Thymus (tissue), 11 donors: Measurements from ENCODE around the gene BLOC1S2. TPM values are rescaled to one million over a fixed set of nuclear protein-coding genes. Genes with fewer than 3 reads are reported as not detected.

Experiments
- DNase-seq, 9 donors: peaks; one replicate each; pipeline ENCODE4 v3.0.0-alpha.2; 2013; ENCODE audit warnings: low spot score in 9 of 9, low read depth in 6 of 9, missing footprints in 1 of 9
- H3K27ac ChIP-seq, 2 donors: one replicate each; pipeline ENCODE4 v1.5.1; 2013; ENCODE audit warnings: control low read depth in 1 of 2, low read depth in 1 of 2, low read length in 1 of 2, mild to moderate bottlenecking in 1 of 2, moderate library complexity in 1 of 2
- H3K27me3 ChIP-seq, 2 donors: one replicate each; pipeline ENCODE4 v1.5.1; 2013; ENCODE audit warnings: low read length in 1 of 2; ENCODE audit not compliant: control insufficient read depth in 2 of 2, insufficient read depth in 1 of 2
- H3K36me3 ChIP-seq, 2 donors: one replicate each; pipeline ENCODE4 v1.5.1; 2013; ENCODE audit warnings: low read length in 1 of 2, mild to moderate bottlenecking in 1 of 2, moderate library complexity in 1 of 2; ENCODE audit not compliant: control insufficient read depth in 2 of 2, insufficient read depth in 2 of 2
- H3K4me1 ChIP-seq, 2 donors: one replicate each; pipeline ENCODE4 v1.5.1; 2013; ENCODE audit warnings: low read length in 2 of 2; ENCODE audit not compliant: control insufficient read depth in 2 of 2, insufficient read depth in 2 of 2
- H3K4me3 ChIP-seq, 2 donors: one replicate each; pipeline ENCODE4 v1.5.1; 2013; ENCODE audit warnings: low read length in 2 of 2, control low read depth in 1 of 2, mild to moderate bottlenecking in 1 of 2
- H3K9me3 ChIP-seq, 2 donors: one replicate each; pipeline ENCODE4 v1.5.1; 2013; ENCODE audit warnings: low read length in 1 of 2, mild to moderate bottlenecking in 1 of 2; ENCODE audit not compliant: control insufficient read depth in 2 of 2, insufficient read depth in 1 of 2
- WGBS: extraction: QIAGEN DNeasy Blood & Tissue Kit; methylation state at CpG from one replicate; pipeline ENCODE4 v1.1.7; 2013; 5-methylcytosine and 5-hydroxymethylcytosine counted together
- polyA plus RNA-seq: library from polyadenylated mRNA; stranded (reverse); fragments of 200-250 nt; gene quantifications from one replicate; pipeline ENCODE4 v1.2.3, GENCODE V29; 2013
- total RNA-seq: library from RNA; stranded (reverse); fragments of 120-200 nt; gene quantifications from one replicate; pipeline ENCODE4 v1.2.4, GENCODE V29; 2013
- donor health status: healthy.

The BLOC1S2 gene
- total and polyA plus RNA-seq, 2 donors = 49.9 to 114 TPM

DNA sequence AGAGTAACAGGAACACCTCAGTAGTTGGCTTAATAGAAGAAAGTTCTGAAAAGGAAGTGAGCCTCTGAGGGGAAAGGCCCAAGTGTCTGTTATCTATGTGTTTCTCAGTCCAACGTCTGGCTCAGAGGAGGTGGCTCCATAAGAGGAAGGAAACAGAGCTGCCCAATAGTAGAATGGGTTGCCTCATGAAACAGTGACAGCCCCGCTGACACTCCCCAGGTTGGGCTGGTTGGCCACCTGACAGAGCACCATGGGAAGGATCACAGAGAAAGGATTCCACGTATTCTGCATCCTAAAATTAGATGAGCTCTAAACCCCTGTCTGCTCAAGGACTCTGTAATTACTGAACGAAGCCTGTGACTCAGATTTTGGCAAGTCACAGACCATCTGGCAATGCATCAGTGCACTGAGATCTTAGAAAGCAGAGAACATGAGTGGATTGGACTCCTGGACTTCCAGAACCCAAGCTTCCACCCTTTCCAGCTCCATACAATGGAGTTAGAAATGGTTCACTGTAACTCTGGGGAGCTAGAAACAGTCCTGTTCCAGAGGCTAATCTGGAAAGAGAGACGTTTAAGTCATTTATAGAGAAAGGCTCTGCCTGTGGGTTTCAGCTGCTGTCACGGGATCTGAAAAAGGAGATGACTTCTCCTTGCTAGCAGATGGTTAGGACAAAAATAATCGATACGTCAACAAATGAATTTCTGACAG, 40.7 kb upstream of the BLOC1S2 start:
- H3K4me3 ChIP-seq = no peak overlapping the region
- no peak overlapping the region for H3K27ac ChIP-seq
- peak in 1 of 9 donors; percentile 44 for DNase-seq
- WGBS = 48% methylated on average over 8 of the region's 8 CpGs
- H3K27me3 ChIP-seq = peaks cover 0 to 17% of the 10 kb centered on the region in 2 donors
- no peaks in the 10 kb centered on the region for H3K4me1 ChIP-seq
- no peaks in the 10 kb centered on the region for H3K9me3 ChIP-seq
- H3K36me3 ChIP-seq = no peaks in the 10 kb centered on the region

DNA sequence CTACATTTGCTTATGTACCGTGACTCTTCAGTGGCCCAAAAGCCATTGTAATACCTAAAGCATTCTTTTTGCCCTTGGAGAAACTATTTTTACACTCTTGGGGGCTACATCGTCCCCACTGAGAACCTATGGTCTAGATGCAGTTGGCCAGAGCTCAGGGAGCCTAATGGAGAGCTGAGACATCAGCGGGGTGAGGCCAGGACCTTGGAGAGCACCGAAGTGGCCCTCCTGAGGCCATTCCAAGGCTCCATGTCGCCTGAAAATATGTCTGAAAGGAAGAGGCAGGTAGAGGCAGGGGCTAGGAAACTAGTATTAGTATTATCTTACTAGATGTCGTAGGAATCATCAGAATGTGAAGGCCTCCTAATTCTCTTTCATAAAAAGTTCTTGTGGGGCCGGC, 38.7 kb upstream of the BLOC1S2 start:
- H3K27ac ChIP-seq = no peak overlapping the region
- H3K36me3 ChIP-seq = no peaks in the 10 kb centered on the region
- no peaks in the 10 kb centered on the region for H3K9me3 ChIP-seq
- no peak for DNase-seq
- H3K27me3 ChIP-seq = peaks cover 0 to 7% of the 10 kb centered on the region in 2 donors
- no peak overlapping the region for H3K4me3 ChIP-seq
- WGBS = 86% methylated on average over 7 of the region's 7 CpGs
- no peaks in the 10 kb centered on the region for H3K4me1 ChIP-seq

DNA sequence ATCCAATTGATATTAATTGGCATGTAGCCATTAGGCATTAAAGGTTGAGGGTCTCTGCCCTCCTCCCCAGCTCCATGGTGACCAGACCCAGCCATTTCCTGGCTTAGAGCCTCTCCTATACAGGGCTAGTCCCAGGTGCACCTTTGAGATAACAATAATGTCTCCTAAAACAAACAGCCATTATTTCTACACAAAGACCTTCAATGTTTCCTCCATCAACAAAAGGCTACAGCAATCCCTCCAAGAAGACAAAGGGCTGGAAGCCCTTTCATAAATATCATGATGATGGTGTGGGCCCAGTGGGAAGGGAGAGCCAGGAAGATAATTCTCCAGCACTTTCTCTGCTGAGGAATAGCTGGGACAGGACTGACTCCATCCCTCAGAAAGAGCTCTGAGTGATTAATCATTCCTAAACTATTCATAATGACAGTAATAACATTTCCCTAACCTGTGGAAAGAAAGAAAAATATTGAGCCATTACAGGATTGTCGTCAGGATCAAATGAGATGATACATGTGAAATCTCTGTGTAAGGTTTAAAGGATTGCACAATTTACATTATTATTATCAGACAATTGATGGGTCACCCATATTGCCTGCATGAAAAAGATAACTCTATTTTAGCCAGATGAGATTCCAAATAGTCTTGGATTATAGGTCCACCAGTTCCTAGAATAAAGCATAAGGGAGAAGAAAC, 33.4 kb upstream of the BLOC1S2 start:
- Histone ChIP-seq H3K27me3 (peaks cover 0 to 5% of the 10 kb centered on the region in 2 donors), H3K27ac (no peak overlapping the region), H3K9me3 (no peaks in the 10 kb centered on the region), H3K4me1 (no peaks in the 10 kb centered on the region), H3K36me3 (no peaks in the 10 kb centered on the region), H3K4me3 (no peak overlapping the region)
- 89% methylated on average over 1 of the region's 1 CpG for WGBS
- DNase-seq = no peak

DNA sequence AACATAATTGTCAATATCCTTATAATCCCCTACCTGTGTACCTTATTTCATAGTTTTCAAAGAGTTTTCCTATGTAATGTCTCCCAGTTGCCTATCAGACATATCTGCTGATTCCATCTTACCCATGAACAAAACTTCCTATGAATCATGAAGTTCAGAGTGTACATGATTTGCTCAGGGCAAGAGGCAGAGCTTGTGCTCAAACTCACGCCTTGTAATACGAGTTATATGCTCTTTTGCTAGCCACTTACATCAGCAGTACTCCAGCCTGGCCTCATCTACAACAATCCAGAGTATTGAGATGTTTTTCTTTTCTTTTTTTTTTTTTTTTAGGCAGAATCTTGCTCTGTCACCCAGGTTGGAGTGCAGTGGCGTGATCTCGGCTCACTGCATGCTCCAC, 31.7 kb upstream of the BLOC1S2 start:
- H3K36me3 ChIP-seq = no peaks in the 10 kb centered on the region
- DNase-seq = no peak
- H3K27ac ChIP-seq = no peak overlapping the region
- H3K9me3 ChIP-seq = no peaks in the 10 kb centered on the region
- H3K4me1 ChIP-seq = no peaks in the 10 kb centered on the region
- H3K27me3 ChIP-seq = peaks cover 2 to 5% of the 10 kb centered on the region in 2 donors
- 94% methylated on average over 4 of the region's 4 CpGs for WGBS
- H3K4me3 ChIP-seq = no peak overlapping the region

DNA sequence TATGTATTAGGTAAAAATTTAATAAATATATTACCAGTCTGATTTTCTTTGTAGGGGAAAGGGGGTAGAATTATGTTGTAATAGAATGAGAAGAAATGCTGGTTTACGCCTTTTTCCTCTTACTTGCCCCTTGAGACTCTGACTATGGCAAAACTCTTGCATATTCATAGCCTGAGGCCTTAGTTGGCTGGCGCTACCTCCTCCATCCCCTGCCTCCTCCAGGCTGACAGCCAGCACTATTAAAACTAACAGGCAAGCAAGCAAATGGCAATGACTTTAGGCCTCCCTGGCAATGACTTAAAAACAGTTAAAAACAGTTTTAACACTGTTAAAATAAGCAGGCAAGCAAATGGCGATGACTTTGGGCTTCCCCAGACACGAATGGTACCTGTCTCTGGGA, 29.1 kb upstream of the BLOC1S2 start:
- Histone ChIP-seq H3K36me3 (no peaks in the 10 kb centered on the region), H3K4me3 (no peak overlapping the region), H3K27ac (no peak overlapping the region), H3K9me3 (no peaks in the 10 kb centered on the region), H3K27me3 (peaks cover 2 to 15% of the 10 kb centered on the region in 2 donors), H3K4me1 (no peaks in the 10 kb centered on the region)
- DNase-seq = no peak
- 97% methylated on average over 4 of the region's 4 CpGs for WGBS

DNA sequence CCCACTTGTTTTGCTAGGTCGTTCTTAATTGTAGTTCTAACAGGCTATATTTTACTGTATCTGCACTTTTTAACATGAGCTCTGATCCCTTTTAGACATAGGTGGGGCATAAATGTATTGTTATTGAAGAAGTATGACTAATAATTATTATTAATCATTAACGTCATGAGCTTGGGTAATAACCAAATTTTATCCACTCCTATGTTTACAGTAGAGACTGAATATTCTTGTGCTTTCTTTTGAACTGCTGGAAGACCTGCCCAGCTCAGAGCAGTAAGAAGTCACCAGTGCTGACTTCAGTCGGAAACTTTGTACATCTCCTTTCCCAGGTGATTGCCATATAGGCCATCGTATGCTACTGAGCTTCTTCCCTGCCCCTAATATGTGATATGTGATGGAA, 24.8 kb upstream of the BLOC1S2 start:
- WGBS = 95% methylated on average over 4 of the region's 4 CpGs
- Histone ChIP-seq H3K4me1 (no peaks in the 10 kb centered on the region), H3K36me3 (no peaks in the 10 kb centered on the region), H3K27me3 (peaks cover 2 to 13% of the 10 kb centered on the region in 2 donors), H3K9me3 (no peaks in the 10 kb centered on the region), H3K27ac (no peak overlapping the region), H3K4me3 (no peak overlapping the region)
- no peak for DNase-seq

DNA sequence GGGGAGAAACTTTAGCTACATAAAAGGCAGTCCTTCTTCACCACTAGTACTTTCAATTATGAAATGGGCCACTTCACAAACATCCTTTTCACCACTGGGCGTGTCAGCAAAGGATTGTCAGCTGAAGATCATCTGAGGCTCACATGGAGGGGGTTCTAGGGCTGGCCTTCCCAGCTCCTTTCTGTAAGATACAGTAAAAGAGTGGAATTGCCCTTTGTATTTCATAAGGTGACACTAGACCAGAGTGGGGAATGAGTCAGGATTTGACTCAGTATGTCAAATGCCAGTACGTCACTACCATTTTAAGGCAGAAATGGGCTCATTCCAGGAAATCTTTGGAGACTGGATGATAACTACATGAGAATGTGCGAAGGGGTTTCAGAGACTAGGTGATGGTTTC, 21.2 kb upstream of the BLOC1S2 start:
- no peak overlapping the region for H3K4me3 ChIP-seq
- H3K36me3 ChIP-seq = no peaks in the 10 kb centered on the region
- peaks cover 0 to 23% of the 10 kb centered on the region in 2 donors for H3K27me3 ChIP-seq
- no peaks in the 10 kb centered on the region for H3K9me3 ChIP-seq
- no peak overlapping the region for H3K27ac ChIP-seq
- no peak for DNase-seq
- WGBS = 98% methylated on average over 3 of the region's 3 CpGs
- no peaks in the 10 kb centered on the region for H3K4me1 ChIP-seq

DNA sequence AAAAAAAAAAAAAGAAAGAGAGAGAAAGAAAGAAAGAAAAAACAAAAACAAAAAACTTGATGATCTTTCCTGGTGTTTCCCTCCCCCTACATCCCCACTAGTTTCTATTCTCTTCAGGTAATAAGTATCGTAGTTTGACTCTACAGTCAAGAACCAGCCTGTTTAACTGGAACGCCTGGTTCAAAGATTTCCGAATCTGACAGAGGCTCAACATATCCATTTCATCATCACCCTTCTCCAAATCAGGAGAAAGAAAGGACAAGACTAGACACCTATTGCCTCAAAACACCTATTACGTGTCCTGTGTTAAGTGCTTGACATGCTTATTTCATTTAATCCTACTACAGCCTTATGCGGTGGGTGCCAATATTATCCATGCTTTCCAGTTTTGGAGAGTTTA, 20.4 kb upstream of the BLOC1S2 start:
- Histone ChIP-seq H3K4me3 (no peak overlapping the region), H3K27ac (no peak overlapping the region), H3K36me3 (no peaks in the 10 kb centered on the region), H3K9me3 (no peaks in the 10 kb centered on the region), H3K4me1 (no peaks in the 10 kb centered on the region), H3K27me3 (peaks cover 0 to 18% of the 10 kb centered on the region in 2 donors)
- DNase-seq = no peak
- WGBS = 94% methylated on average over 5 of the region's 5 CpGs

DNA sequence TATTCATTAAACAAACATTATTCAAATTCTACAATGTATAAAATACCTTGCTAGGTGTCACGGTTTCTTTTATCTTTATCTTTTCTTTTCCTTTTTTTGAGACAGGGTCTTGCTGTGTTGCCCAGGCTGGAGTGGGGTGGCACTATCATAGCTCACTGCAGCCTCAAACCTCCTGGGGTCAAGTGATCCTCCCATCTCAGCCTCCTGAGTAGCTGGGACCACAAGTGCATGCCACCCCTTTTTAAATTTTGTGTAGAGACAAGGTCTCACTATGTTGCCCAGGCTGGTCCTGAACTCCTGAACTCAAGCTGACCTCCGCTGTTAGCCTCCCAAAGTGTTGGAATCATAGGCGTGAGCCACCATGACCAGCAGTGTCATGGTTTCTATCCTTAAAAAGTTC, 17.9 kb upstream of the BLOC1S2 start:
- Histone ChIP-seq H3K27me3 (peaks cover 0 to 11% of the 10 kb centered on the region in 2 donors), H3K36me3 (no peaks in the 10 kb centered on the region), H3K9me3 (no peaks in the 10 kb centered on the region), H3K4me3 (no peak overlapping the region), H3K27ac (no peak overlapping the region), H3K4me1 (no peaks in the 10 kb centered on the region)
- no peak for DNase-seq
- WGBS = 95% methylated on average over 3 of the region's 3 CpGs
